Testis (tissue), 3 donors: Measurements from ENCODE around the gene HS1BP3. TPM values are rescaled to one million over a fixed set of nuclear protein-coding genes. Genes with fewer than 3 reads are reported as not detected.

ENCODE experiments used
- DNase-seq: peaks from one replicate; pipeline ENCODE4 v3.0.0-alpha.2; 2019
- H3K27ac ChIP-seq, 2 donors: fragments of 200-600 bp; sonication (generic); one replicate each; pipeline ENCODE4 v1.5.1; 2019
- H3K27me3 ChIP-seq: fragments of 200-600 bp; sonication (generic); one replicate; pipeline ENCODE4 v1.5.1; 2019
- H3K36me3 ChIP-seq: fragments of 200-600 bp; sonication (generic); one replicate; pipeline ENCODE4 v1.5.1; 2017; ENCODE audit warnings: low read depth; ENCODE audit errors: missing control alignments
- H3K4me1 ChIP-seq: fragments of 200-600 bp; sonication (generic); one replicate; pipeline ENCODE4 v1.5.1; 2019
- H3K4me3 ChIP-seq, 2 donors: fragments of 200-600 bp; sonication (generic); one replicate each; pipeline ENCODE4 v1.5.1; 2017 to 2019
- H3K9me3 ChIP-seq: fragments of 200-600 bp; sonication (generic); one replicate; pipeline ENCODE4 v1.5.1; 2017
- POLR2A ChIP-seq: fragments of 450-650 bp; IDR thresholded peaks from one replicate; pipeline ENCODE4 v1.6.1; 2017; ENCODE audit warnings: antibody characterized with exemption, mild to moderate bottlenecking, moderate library complexity
- WGBS, 2 donors: methylation state at CpG; one replicate each; pipeline ENCODE4 v1.1.5; 2018; 5-methylcytosine and 5-hydroxymethylcytosine counted together
- intact Hi-C: fragments of 100-400 bp; cut with DNase I; formaldehyde crosslinking; loops from one replicate; pipeline ENCODE4 v1.15.1; 2023; ENCODE audit warnings: low total_unique reads
- polyA plus RNA-seq: library from polyadenylated mRNA; stranded (reverse); fragments of 350-450 nt; fragmentation: Illumina TruSeq; extraction: RNeasy Lipid Tissue Mini Kit (QIAGEN cat#74804); gene quantifications from one replicate; pipeline ENCODE4 v1.2.3, GENCODE V29; 2014; ENCODE audit warnings: low read depth, low replicate concordance; ENCODE audit not compliant: insufficient read depth
- total RNA-seq, 2 donors: library from RNA; depleted of rRNA; stranded (reverse); fragments of >200 nt; gene quantifications; one replicate each; pipeline ENCODE4 v1.2.3, GENCODE V29; 2016
- TF ChIP-seq, protein P1 (sequence below), 3 experiments: fragments of 450-650 bp in 2 of 3; fragments of 200-600 bp in 1 of 3; sonication (generic) in 1 of 3; IDR thresholded peaks; one replicate each; pipeline ENCODE4 v1.5.1; 2016 to 2019; ENCODE audit warnings: antibody characterized with exemption in 3 of 3, mild to moderate bottlenecking in 2 of 3, moderate library complexity in 1 of 3

Gene HS1BP3
- total and polyA plus RNA-seq, 3 donors from 2014 or later, result 23.5 to 31.6 (median 25.0) TPM

DNA sequence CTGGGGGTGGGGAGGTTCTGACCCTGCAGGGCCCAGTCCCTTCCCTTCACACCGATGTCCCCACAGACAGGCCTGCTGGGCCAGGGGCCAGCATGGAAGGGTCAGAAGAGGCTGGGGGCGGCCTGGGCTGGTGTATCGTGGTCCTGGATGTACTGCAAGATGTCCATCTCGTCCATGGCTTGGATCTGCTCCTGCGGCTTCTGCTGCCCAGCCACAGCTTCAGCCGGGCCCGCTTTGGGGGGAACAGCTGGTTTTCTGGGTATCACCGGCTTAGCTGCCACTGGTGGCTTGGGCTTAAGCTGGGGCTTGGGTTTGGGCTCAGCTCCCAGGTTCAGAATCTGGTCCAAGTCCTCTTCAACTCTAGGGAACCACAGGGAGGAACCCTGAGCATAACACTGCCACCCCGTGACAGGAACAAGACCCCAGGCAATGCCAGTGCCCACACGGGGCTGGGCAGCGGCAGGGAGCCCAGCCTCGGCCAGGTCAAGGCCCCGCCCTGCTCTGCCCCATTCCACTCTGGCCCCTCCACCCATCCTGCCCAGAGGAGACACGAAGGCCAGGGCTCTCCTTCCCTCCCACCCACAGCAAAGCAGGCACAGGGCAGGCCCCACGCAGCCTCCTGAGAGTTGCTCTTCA is 31.9 kb downstream of the HS1BP3 start:
- no peak for TF ChIP-seq POLR2A
- TF ChIP-seq, protein P1, sequence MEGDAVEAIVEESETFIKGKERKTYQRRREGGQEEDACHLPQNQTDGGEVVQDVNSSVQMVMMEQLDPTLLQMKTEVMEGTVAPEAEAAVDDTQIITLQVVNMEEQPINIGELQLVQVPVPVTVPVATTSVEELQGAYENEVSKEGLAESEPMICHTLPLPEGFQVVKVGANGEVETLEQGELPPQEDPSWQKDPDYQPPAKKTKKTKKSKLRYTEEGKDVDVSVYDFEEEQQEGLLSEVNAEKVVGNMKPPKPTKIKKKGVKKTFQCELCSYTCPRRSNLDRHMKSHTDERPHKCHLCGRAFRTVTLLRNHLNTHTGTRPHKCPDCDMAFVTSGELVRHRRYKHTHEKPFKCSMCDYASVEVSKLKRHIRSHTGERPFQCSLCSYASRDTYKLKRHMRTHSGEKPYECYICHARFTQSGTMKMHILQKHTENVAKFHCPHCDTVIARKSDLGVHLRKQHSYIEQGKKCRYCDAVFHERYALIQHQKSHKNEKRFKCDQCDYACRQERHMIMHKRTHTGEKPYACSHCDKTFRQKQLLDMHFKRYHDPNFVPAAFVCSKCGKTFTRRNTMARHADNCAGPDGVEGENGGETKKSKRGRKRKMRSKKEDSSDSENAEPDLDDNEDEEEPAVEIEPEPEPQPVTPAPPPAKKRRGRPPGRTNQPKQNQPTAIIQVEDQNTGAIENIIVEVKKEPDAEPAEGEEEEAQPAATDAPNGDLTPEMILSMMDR (IDR thresholded peaks at IDR 0.05), result no peak
- no peaks in the 10 kb centered on the region for H3K9me3 ChIP-seq
- WGBS, 2 donors, result 78 to 87% methylated on average over 11 to 15 of the region's 15 CpGs
- H3K4me3 ChIP-seq, result no peak overlapping the region
- H3K27me3 ChIP-seq, result no peaks in the 10 kb centered on the region
- intact Hi-C loops, result no loop called here
- H3K4me1 ChIP-seq, result peaks cover 41% of the 10 kb centered on the region
- no peak for DNase-seq
- no peaks in the 10 kb centered on the region for H3K36me3 ChIP-seq
- peak overlapping the region; percentile 96 for H3K27ac ChIP-seq

DNA sequence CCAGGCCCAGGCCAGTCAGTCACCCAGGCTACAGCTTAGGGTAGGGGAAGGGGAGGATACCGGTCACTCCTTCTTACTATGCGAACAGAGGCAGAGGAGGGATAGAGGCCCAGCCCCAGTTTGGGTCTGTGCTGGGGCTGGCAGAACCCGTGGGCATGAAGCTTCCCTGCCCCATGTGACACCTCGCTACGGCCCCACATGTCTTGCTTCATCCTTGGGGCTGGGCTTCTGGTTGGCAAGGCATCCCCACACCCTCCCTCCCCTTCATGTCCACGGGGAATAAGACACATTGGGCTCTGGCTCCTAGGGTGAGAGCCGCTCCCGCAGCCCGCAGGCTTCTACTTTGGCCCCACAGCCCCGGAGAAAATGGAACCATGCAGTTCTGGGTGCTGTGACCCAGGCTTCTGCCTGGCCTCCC is 32.4 kb downstream of the HS1BP3 start:
- intact Hi-C loops, result no loop called here
- Histone ChIP-seq H3K4me3 (no peak overlapping the region), H3K4me1 (peaks cover 41% of the 10 kb centered on the region), H3K9me3 (no peaks in the 10 kb centered on the region), H3K27me3 (no peaks in the 10 kb centered on the region), H3K27ac (peak overlapping the region; percentile 96), H3K36me3 (no peaks in the 10 kb centered on the region)
- no peak for DNase-seq
- WGBS, 2 donors, result 76 to 80% methylated on average over 7 to 10 of the region's 10 CpGs
- TF ChIP-seq, protein P1 (IDR thresholded peaks at IDR 0.05), result no peak
- TF ChIP-seq POLR2A, result no peak

DNA sequence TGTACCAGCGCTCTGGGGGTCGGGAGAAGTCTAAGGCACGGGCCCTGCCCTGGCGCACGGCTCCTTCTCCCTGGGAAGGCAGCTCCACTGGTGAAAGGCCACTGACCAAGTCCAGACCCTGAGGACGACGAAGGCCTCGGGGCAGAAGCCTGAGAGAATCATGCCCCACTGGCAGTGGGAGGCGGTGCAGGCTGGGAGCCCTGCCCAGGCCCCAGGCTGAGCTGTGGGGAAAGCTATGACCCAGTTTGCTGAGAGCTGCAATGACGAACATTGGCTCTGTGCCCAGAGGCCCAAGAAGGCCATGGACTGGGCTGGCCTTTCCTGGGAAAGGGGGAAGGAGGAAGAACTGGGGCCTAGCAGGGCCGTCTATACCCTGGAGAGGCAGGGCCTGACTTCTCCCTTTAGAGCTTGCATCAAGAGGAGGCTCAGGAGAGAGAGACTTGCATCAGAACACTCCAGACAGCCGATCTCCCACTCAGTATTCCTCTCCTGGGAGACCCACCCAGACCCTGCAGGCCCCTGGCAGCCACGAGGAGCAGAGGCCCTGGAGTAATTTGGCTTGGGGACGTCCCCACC is 32.9 kb downstream of the HS1BP3 start:
- H3K9me3 ChIP-seq, result no peaks in the 10 kb centered on the region
- H3K27ac ChIP-seq, result peak overlapping the region; percentile 96
- peak; percentile 98 for DNase-seq
- H3K4me1 ChIP-seq, result peaks cover 41% of the 10 kb centered on the region
- TF ChIP-seq, protein P1 (IDR thresholded peaks at IDR 0.05), result peak; percentile 46 to 78 (median 73)
- TF ChIP-seq POLR2A, result no peak
- intact Hi-C loops, result no loop called here
- no peak overlapping the region for H3K4me3 ChIP-seq
- 27 to 45% methylated on average over 8 to 14 of the region's 14 CpGs for WGBS, 2 donors
- H3K36me3 ChIP-seq, result no peaks in the 10 kb centered on the region
- no peaks in the 10 kb centered on the region for H3K27me3 ChIP-seq

DNA sequence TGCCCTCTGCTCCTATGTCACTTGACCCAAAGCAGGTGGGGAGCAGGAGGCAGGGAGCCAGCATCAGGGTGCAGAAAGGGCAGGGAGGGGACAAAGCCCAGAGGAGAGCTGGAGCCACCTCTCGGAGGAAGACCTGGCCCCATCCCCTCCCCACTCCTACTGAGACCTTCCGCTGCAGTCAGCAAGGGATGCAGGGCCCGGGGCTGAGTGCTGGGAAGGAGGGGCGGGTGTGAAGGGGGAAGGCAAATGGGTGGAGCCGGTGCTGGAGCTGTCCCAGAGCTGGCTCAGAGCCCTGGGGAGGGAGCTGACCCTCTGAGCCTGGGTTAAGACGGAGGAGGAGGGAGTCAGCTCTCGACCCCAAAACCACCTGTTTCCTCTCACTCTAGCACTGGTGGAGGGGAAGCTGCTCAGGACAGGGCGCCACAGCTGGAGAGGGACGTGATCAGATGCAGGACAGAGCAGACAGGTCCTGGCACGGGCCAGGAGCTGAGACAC is 33.8 kb downstream of the HS1BP3 start:
- no peaks in the 10 kb centered on the region for H3K9me3 ChIP-seq
- peak overlapping the region; percentile 96 for H3K27ac ChIP-seq
- WGBS, 2 donors, result 44 to 47% methylated on average over 9 to 10 of the region's 10 CpGs
- peak; percentile 77 for DNase-seq
- H3K4me1 ChIP-seq, result peaks cover 41% of the 10 kb centered on the region
- intact Hi-C loops, result no loop called here
- no peaks in the 10 kb centered on the region for H3K36me3 ChIP-seq
- TF ChIP-seq, protein P1 (IDR thresholded peaks at IDR 0.05), result no peak
- no peak overlapping the region for H3K4me3 ChIP-seq
- H3K27me3 ChIP-seq, result no peaks in the 10 kb centered on the region
